SHP77 (cell line): ENCODE results near the gene COPS3.

ENCODE experiments used
- DNase-seq, 2 experiments: peaks; one replicate each; lab custom pipeline; 2025; lab: John Stamatoyannopoulos, UW

The COPS3 gene

GRCh38 chr17:17280613-17281549, at the start of gene COPS3:
TSS of gene COPS3 (minus strand) at chr17:17281246. CDS start at chr17:17281186, 60 bp downstream.
- peak; percentile 100 for DNase-seq

- DNase-seq, result no peak
Measured at GRCh38 chr17:17328251-17328650, 47.2 kb upstream of the COPS3 start.

- DNase-seq, result no peak
Measured at GRCh38 chr17:17326275-17326875, 45.3 kb upstream of the COPS3 start.

GRCh38 chr17:17325816-17326215, 44.8 kb upstream of the COPS3 start:
- DNase-seq, result no peak

GRCh38 chr17:17325228-17325627, 44.2 kb upstream of the COPS3 start:
- DNase-seq, result no peak

GRCh38 chr17:17324616-17325015, 43.6 kb upstream of the COPS3 start:
- DNase-seq, result no peak

GRCh38 chr17:17322516-17323510, 41.8 kb upstream of the COPS3 start:
- DNase-seq, result no peak

- DNase-seq, result no peak
Measured at GRCh38 chr17:17321356-17322025, 40.4 kb upstream of the COPS3 start.

- DNase-seq, result no peak
Measured at GRCh38 chr17:17320911-17321220, 39.8 kb upstream of the COPS3 start.

- no peak for DNase-seq
Measured at GRCh38 chr17:17320188-17320910, 39.3 kb upstream of the COPS3 start.

- DNase-seq, result peak; percentile 82 to 89
Measured at GRCh38 chr17:17315142-17315821, 34.2 kb upstream of the COPS3 start.

GRCh38 chr17:17314501-17315071, 33.5 kb upstream of the COPS3 start:
- DNase-seq, result no peak

- DNase-seq, result peak; percentile 85 to 86
Measured at GRCh38 chr17:17313350-17313991, 32.4 kb upstream of the COPS3 start.

- no peak for DNase-seq
Measured at GRCh38 chr17:17309356-17309755, 28.3 kb upstream of the COPS3 start.

- DNase-seq, result peak; percentile 99
Measured at GRCh38 chr17:17305281-17305801, 24.3 kb upstream of the COPS3 start.

- no peak for DNase-seq
Measured at GRCh38 chr17:17304521-17304985, 23.5 kb upstream of the COPS3 start.

- peak in 1 of 2 experiments; percentile 20 for DNase-seq
Measured at GRCh38 chr17:17303847-17304490, 22.9 kb upstream of the COPS3 start.

GRCh38 chr17:17303010-17303846, 22.2 kb upstream of the COPS3 start, which contains the start of gene NT5M:
TSS of gene NT5M (plus strand) at chr17:17303373. CDS start at chr17:17303551, 178 bp downstream.
- peak; percentile 96 to 99 for DNase-seq
